Loucy (cell line): ENCODE measurements around the gene LDHAL6B.

Experiments used
- H2AFZ ChIP-seq: fragments of 200-600 bp; sonication (generic); 2 replicates; pipeline ENCODE4 v1.6.0; 2016; ENCODE audit warnings: antibody characterized with exemption, mild to moderate bottlenecking, low read length, moderate library complexity
- H3F3A ChIP-seq: fragments of 200-600 bp; 2 replicates; pipeline ENCODE4 v1.6.0; 2016; ENCODE audit warnings: antibody characterized with exemption, low read depth, mild to moderate bottlenecking
- H3K27me3 ChIP-seq: fragments of 200-600 bp; sonication (generic); 2 replicates; pipeline ENCODE4 v1.6.1; 2014; ENCODE audit warnings: low read length, mild to moderate bottlenecking; ENCODE audit not compliant: insufficient read depth, poor library complexity, severe bottlenecking
- H3K36me3 ChIP-seq: fragments of 200-600 bp; sonication (generic); 2 replicates; pipeline ENCODE4 v1.6.1; 2016; ENCODE audit warnings: low read length; ENCODE audit not compliant: insufficient read depth
- H3K4me1 ChIP-seq: fragments of 200-600 bp; sonication (generic); 2 replicates; pipeline ENCODE4 v1.5.1; 2014; ENCODE audit warnings: low read length, mild to moderate bottlenecking; ENCODE audit not compliant: insufficient read depth, poor library complexity, severe bottlenecking
- H3K4me2 ChIP-seq: fragments of 200-600 bp; sonication (generic); 2 replicates; pipeline ENCODE4 v1.6.0; 2014; ENCODE audit warnings: antibody characterized with exemption, low read length, low read depth, mild to moderate bottlenecking; ENCODE audit not compliant: poor library complexity, severe bottlenecking
- H3K4me3 ChIP-seq: fragments of 200-600 bp; sonication (generic); 2 replicates; pipeline ENCODE4 v1.5.1; 2014; ENCODE audit warnings: low read length, mild to moderate bottlenecking, mixed read lengths; ENCODE audit not compliant: poor library complexity, severe bottlenecking
- H3K79me2 ChIP-seq: fragments of 200-600 bp; sonication (generic); 2 replicates; pipeline ENCODE4 v1.6.1; 2014; ENCODE audit warnings: low read length; ENCODE audit not compliant: insufficient read depth
- H3K9ac ChIP-seq: fragments of 200-600 bp; sonication (generic); 2 replicates; pipeline ENCODE4 v1.6.0; 2014; ENCODE audit warnings: mild to moderate bottlenecking, low read depth, low read length, moderate library complexity; ENCODE audit not compliant: poor library complexity, severe bottlenecking
- H3K9me2 ChIP-seq: fragments of 200-600 bp; sonication (generic); replicated peaks from 2 replicates; pipeline ENCODE4 v1.6.1; 2016; ENCODE audit warnings: low read depth, low read length, mixed read lengths
- H3K9me3 ChIP-seq: fragments of 200-600 bp; sonication (generic); 2 replicates; pipeline ENCODE4 v1.6.1; 2014; ENCODE audit warnings: mild to moderate bottlenecking, antibody characterized with exemption, low read length, low read depth; ENCODE audit not compliant: insufficient read depth
- H4K20me1 ChIP-seq: fragments of 200-600 bp; sonication (generic); 2 replicates; pipeline ENCODE4 v1.6.0; 2014; ENCODE audit warnings: antibody characterized with exemption, low read length, mild to moderate bottlenecking; ENCODE audit not compliant: insufficient read depth, poor library complexity, severe bottlenecking
- EZH2phosphoT487 ChIP-seq: fragments of 200-600 bp; IDR thresholded peaks from 2 replicates; pipeline ENCODE4 v1.6.1; 2018; ENCODE audit warnings: antibody characterized with exemption, mild to moderate bottlenecking, moderate library complexity, borderline replicate concordance
- TF ChIP-seq, protein P1 (sequence below): fragments of 200-600 bp; sonication (generic); conservative IDR thresholded peaks from 2 replicates; pipeline ENCODE4 v1.5.1; 2014; ENCODE audit warnings: mild to moderate bottlenecking, antibody characterized with exemption, low read length

The LDHAL6B gene

DNA sequence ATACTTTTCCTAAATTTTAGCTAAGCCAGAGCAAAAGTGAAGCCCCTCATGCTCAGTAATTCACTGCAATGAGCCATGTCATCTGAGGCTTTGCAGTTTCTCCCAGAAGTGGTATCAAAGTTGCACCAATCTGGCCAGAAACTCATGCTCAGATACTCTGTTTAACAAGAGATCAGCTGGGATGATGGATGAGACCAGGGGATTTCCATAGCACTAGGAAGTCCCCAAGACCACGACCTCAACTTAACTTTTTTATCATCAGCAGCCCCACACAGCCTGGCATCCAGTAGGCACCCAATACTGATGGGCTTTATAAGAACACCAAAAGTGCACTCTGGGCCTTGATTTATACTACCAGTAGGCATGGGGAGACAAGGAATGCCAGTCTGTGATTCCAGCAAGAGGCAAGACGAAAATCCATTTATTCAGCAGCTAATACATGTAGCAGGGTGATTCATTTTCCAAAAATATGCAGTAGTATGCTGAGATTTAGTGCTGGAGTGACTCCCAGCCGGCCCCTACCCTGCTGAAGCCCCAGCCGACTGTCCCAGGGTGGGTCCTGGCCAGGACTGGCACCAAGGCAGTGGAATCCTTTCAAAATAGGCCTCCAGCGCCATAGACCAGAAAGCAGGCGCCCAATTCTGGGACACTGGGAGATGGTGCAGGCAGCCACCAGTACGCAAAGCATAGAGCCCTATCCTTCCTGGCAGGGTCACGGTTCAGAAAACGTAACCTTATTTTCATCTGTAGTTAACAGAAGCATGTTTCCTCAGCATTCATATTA is 612 bp upstream of the LDHAL6B start:
- Histone ChIP-seq H3K9me3 (no peaks in the 10 kb centered on the region), H3K27me3 (no peaks in the 10 kb centered on the region), H4K20me1 (no peaks in the 10 kb centered on the region), H3K9me2 (no peaks in the 10 kb centered on the region), H3K79me2 (no peaks in the 10 kb centered on the region), H3K4me3 (no peak overlapping the region), H3K4me1 (no peaks in the 10 kb centered on the region), H3F3A (no peaks in the 10 kb centered on the region), H3K4me2 (no peak overlapping the region), H3K36me3 (no peaks in the 10 kb centered on the region), H3K9ac (no peak overlapping the region), H2AFZ (no peak overlapping the region)
- no peak for TF ChIP-seq EZH2phosphoT487
- TF ChIP-seq, protein P1, sequence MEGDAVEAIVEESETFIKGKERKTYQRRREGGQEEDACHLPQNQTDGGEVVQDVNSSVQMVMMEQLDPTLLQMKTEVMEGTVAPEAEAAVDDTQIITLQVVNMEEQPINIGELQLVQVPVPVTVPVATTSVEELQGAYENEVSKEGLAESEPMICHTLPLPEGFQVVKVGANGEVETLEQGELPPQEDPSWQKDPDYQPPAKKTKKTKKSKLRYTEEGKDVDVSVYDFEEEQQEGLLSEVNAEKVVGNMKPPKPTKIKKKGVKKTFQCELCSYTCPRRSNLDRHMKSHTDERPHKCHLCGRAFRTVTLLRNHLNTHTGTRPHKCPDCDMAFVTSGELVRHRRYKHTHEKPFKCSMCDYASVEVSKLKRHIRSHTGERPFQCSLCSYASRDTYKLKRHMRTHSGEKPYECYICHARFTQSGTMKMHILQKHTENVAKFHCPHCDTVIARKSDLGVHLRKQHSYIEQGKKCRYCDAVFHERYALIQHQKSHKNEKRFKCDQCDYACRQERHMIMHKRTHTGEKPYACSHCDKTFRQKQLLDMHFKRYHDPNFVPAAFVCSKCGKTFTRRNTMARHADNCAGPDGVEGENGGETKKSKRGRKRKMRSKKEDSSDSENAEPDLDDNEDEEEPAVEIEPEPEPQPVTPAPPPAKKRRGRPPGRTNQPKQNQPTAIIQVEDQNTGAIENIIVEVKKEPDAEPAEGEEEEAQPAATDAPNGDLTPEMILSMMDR, result no peak

DNA sequence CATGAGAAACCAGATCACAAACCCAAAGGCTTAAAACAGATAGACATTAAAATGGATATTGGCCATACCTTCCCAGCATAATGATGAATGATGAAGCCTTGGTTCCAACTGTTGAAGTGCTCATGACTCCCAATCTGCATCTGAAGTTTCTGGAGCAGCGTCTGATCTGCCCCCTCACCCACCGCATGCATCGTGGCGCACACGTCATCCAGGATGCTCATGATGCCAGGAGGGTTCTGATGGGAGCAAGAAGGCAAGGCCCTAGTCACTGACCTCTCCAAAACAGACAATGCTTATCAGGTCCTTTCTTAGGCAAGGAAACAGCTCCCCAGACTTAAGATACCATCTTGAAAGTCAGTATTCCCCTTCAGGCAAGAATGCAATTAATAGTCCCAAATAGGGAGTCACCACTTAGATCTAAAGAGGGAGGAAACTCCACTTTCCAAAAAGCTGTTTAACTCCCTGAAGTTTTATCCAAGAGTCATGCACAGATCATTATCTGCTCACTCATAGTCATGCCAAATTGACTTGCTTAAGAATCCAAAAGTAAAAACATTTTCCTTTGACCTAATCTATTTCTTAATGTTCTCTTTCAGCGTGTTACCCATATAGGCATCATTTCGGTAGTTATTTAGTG is 2.1 kb downstream of the LDHAL6B start:
- Histone ChIP-seq H3K4me1 (no peaks in the 10 kb centered on the region), H3F3A (no peaks in the 10 kb centered on the region), H2AFZ (no peak overlapping the region), H3K4me3 (no peak overlapping the region), H3K9me3 (no peaks in the 10 kb centered on the region), H3K79me2 (no peaks in the 10 kb centered on the region), H4K20me1 (no peaks in the 10 kb centered on the region), H3K27me3 (no peaks in the 10 kb centered on the region), H3K9ac (no peak overlapping the region), H3K36me3 (no peaks in the 10 kb centered on the region), H3K9me2 (no peaks in the 10 kb centered on the region), H3K4me2 (no peak overlapping the region)
- TF ChIP-seq EZH2phosphoT487, result no peak
- TF ChIP-seq, protein P1, result no peak

DNA sequence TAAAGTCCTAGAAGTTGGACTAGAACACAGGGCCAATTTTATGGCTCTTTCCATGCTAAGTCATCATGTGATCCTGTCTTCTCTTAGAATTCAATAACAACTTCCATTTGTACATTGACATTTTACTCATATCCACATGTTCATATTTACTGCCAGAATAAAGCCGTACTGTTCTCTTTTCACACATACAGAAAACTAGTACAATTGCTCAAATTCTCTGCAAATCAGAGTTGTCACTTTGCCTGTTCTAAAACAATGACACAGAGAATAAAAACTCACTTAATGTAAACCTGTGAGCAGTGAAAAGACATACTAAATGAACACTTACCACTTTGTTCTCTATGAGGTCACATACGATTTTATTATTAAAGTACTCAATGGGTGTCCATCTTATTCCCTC is 3.5 kb downstream of the LDHAL6B start:
- Histone ChIP-seq H3K9me2 (no peaks in the 10 kb centered on the region), H3K27me3 (no peaks in the 10 kb centered on the region), H3K79me2 (no peaks in the 10 kb centered on the region), H4K20me1 (no peaks in the 10 kb centered on the region), H2AFZ (no peak overlapping the region), H3K4me3 (no peak overlapping the region), H3K36me3 (no peaks in the 10 kb centered on the region), H3K9ac (no peak overlapping the region), H3K4me2 (no peak overlapping the region), H3K4me1 (no peaks in the 10 kb centered on the region), H3F3A (no peaks in the 10 kb centered on the region), H3K9me3 (no peaks in the 10 kb centered on the region)
- TF ChIP-seq, protein P1, result no peak
- TF ChIP-seq EZH2phosphoT487, result no peak
